ENCODE data around the gene SCN1B. TPM values are rescaled to one million over a fixed set of nuclear protein-coding genes. Genes with fewer than 3 reads are reported as not detected.
"Not testable (repeated sequence)": the region's sequence is repeated elsewhere in the genome, so short reads cannot be mapped to it uniquely, and the experiment has no call there.

The SCN1B gene
- total and polyA plus RNA-seq, 5 donors from 2014 or later = 0.08 to 2.0 (median 0.17) TPM; not detected in 1

GRCh38 chr19:35004517-35005255, 25.6 kb upstream of the SCN1B start:
- peaks cover 22% of the 10 kb centered on the region for H3K36me3 ChIP-seq (ENCODE audit: control insufficient read depth, insufficient read depth, low read length)
- H3K27me3 ChIP-seq (ENCODE audit: control insufficient read depth, insufficient read depth, low read length) = no peaks in the 10 kb centered on the region
- peaks cover 25% of the 10 kb centered on the region for H3K36me3 Mint-ChIP-seq
- ATAC-seq (ENCODE audit: low read depth in 2 of 2) = no peak
- no peaks in the 10 kb centered on the region for H3K27me3 Mint-ChIP-seq
- H3K4me3 Mint-ChIP-seq = peak overlapping the region in 3 of 4 donors; percentile 9 to 99 (median 82)
- H3K27ac ChIP-seq (ENCODE audit: insufficient read depth, low read length, poor library complexity, severe bottlenecking) = no peak overlapping the region
- peaks cover 0 to 64% (median 40%) of the 10 kb centered on the region in 4 donors for H3K4me1 Mint-ChIP-seq
- no peaks in the 10 kb centered on the region for H3K9me3 ChIP-seq (ENCODE audit: control insufficient read depth in 2 of 2, low read length in 2 of 2)
- no peak for DNase-seq
- H3K9me3 Mint-ChIP-seq = no peaks in the 10 kb centered on the region
- H3K4me3 ChIP-seq (ENCODE audit: low read depth, low read length) = no peak overlapping the region
- peak overlapping the region; percentile 82 to 95 (median 90) for H3K27ac Mint-ChIP-seq
- peaks cover 47% of the 10 kb centered on the region for H3K4me1 ChIP-seq (ENCODE audit: control insufficient read depth, insufficient read depth, low read length, poor library complexity, severe bottlenecking)

GRCh38 chr19:35005256-35005977, 24.9 kb upstream of the SCN1B start:
- Histone ChIP-seq H3K4me3 (ENCODE audit: low read depth, low read length) (no peak overlapping the region), H3K27ac (ENCODE audit: insufficient read depth, low read length, poor library complexity, severe bottlenecking) (no peak overlapping the region), H3K27me3 (ENCODE audit: control insufficient read depth, insufficient read depth, low read length) (no peaks in the 10 kb centered on the region), H3K4me1 (ENCODE audit: control insufficient read depth, insufficient read depth, low read length, poor library complexity, severe bottlenecking) (peaks cover 45% of the 10 kb centered on the region), H3K9me3 (ENCODE audit: control insufficient read depth in 2 of 2, low read length in 2 of 2) (no peaks in the 10 kb centered on the region), H3K36me3 (ENCODE audit: control insufficient read depth, insufficient read depth, low read length) (peaks cover 30% of the 10 kb centered on the region)
- no peak for ATAC-seq (ENCODE audit: low read depth in 2 of 2)
- peak overlapping the region in 1 of 4 donors; percentile 10 for H3K4me3 Mint-ChIP-seq
- H3K36me3 Mint-ChIP-seq = peaks cover 28% of the 10 kb centered on the region
- H3K27me3 Mint-ChIP-seq = no peaks in the 10 kb centered on the region
- H3K4me1 Mint-ChIP-seq = peaks cover 0 to 68% (median 42%) of the 10 kb centered on the region in 4 donors
- DNase-seq = no peak
- no peaks in the 10 kb centered on the region for H3K9me3 Mint-ChIP-seq
- peak overlapping the region; percentile 59 to 90 (median 82) for H3K27ac Mint-ChIP-seq

- peaks cover 0 to 72% (median 41%) of the 10 kb centered on the region in 4 donors for H3K4me1 Mint-ChIP-seq
- H3K27ac ChIP-seq (ENCODE audit: insufficient read depth, low read length, poor library complexity, severe bottlenecking); ATAC-seq (ENCODE audit: low read depth in 2 of 2); H3K4me3 ChIP-seq (ENCODE audit: low read depth, low read length); H3K9me3 Mint-ChIP-seq; H3K9me3 ChIP-seq (ENCODE audit: control insufficient read depth in 2 of 2, low read length in 2 of 2); H3K27me3 Mint-ChIP-seq; DNase-seq; H3K27me3 ChIP-seq (ENCODE audit: control insufficient read depth, insufficient read depth, low read length): not testable (repeated sequence)
- peaks cover 41% of the 10 kb centered on the region for H3K4me1 ChIP-seq (ENCODE audit: control insufficient read depth, insufficient read depth, low read length, poor library complexity, severe bottlenecking)
- peaks cover 34% of the 10 kb centered on the region for H3K36me3 ChIP-seq (ENCODE audit: control insufficient read depth, insufficient read depth, low read length)
- H3K4me3 Mint-ChIP-seq = peak overlapping the region in 2 of 4 donors; percentile 51 to 64
- peaks cover 29% of the 10 kb centered on the region for H3K36me3 Mint-ChIP-seq
- peak overlapping the region in 2 of 3 donors; percentile 73 to 90 for H3K27ac Mint-ChIP-seq
Observed at GRCh38 chr19:35006007-35006341, 24.3 kb upstream of the SCN1B start.

- Mint-ChIP-seq H3K4me1 (peaks cover 0 to 72% (median 41%) of the 10 kb centered on the region in 4 donors), H3K36me3 (peaks cover 26% of the 10 kb centered on the region), H3K4me3 (peak overlapping the region in 2 of 4 donors; percentile 64 to 69), H3K9me3 (no peaks in the 10 kb centered on the region), H3K27ac (peak overlapping the region; percentile 73 to 90 (median 87)), H3K27me3 (no peaks in the 10 kb centered on the region)
- no peak overlapping the region for H3K27ac ChIP-seq (ENCODE audit: insufficient read depth, low read length, poor library complexity, severe bottlenecking)
- H3K27me3 ChIP-seq (ENCODE audit: control insufficient read depth, insufficient read depth, low read length) = no peaks in the 10 kb centered on the region
- H3K36me3 ChIP-seq (ENCODE audit: control insufficient read depth, insufficient read depth, low read length) = peaks cover 39% of the 10 kb centered on the region
- no peak for DNase-seq
- no peak overlapping the region for H3K4me3 ChIP-seq (ENCODE audit: low read depth, low read length)
- no peak for ATAC-seq (ENCODE audit: low read depth in 2 of 2)
- peaks cover 41% of the 10 kb centered on the region for H3K4me1 ChIP-seq (ENCODE audit: control insufficient read depth, insufficient read depth, low read length, poor library complexity, severe bottlenecking)
- no peaks in the 10 kb centered on the region for H3K9me3 ChIP-seq (ENCODE audit: control insufficient read depth in 2 of 2, low read length in 2 of 2)
Observed at GRCh38 chr19:35006342-35006998, 23.8 kb upstream of the SCN1B start.

GRCh38 chr19:35006999-35007365, 23.3 kb upstream of the SCN1B start:
- peaks cover 43% of the 10 kb centered on the region for H3K36me3 ChIP-seq (ENCODE audit: control insufficient read depth, insufficient read depth, low read length)
- DNase-seq (no peak), ATAC-seq (ENCODE audit: low read depth in 2 of 2) (no peak)
- no peak overlapping the region for H3K27ac ChIP-seq (ENCODE audit: insufficient read depth, low read length, poor library complexity, severe bottlenecking)
- H3K4me3 ChIP-seq (ENCODE audit: low read depth, low read length) = no peak overlapping the region
- no peaks in the 10 kb centered on the region for H3K27me3 ChIP-seq (ENCODE audit: control insufficient read depth, insufficient read depth, low read length)
- no peaks in the 10 kb centered on the region for H3K9me3 ChIP-seq (ENCODE audit: control insufficient read depth in 2 of 2, low read length in 2 of 2)
- Mint-ChIP-seq H3K36me3 (peaks cover 26% of the 10 kb centered on the region), H3K9me3 (no peaks in the 10 kb centered on the region), H3K4me3 (peak overlapping the region in 1 of 4 donors; percentile 69), H3K4me1 (peaks cover 0 to 71% (median 42%) of the 10 kb centered on the region in 4 donors), H3K27me3 (no peaks in the 10 kb centered on the region), H3K27ac (peak overlapping the region; percentile 59 to 90 (median 87))
- peaks cover 41% of the 10 kb centered on the region for H3K4me1 ChIP-seq (ENCODE audit: control insufficient read depth, insufficient read depth, low read length, poor library complexity, severe bottlenecking)

GRCh38 chr19:35007427-35007826, 22.8 kb upstream of the SCN1B start:
- Histone ChIP-seq H3K4me1 (ENCODE audit: control insufficient read depth, insufficient read depth, low read length, poor library complexity, severe bottlenecking) (peaks cover 41% of the 10 kb centered on the region), H3K36me3 (ENCODE audit: control insufficient read depth, insufficient read depth, low read length) (peaks cover 43% of the 10 kb centered on the region)
- Mint-ChIP-seq H3K36me3 (peaks cover 28% of the 10 kb centered on the region), H3K4me1 (peaks cover 0 to 71% (median 42%) of the 10 kb centered on the region in 4 donors)
- not testable (repeated sequence) for H3K9me3 Mint-ChIP-seq; H3K4me3 ChIP-seq (ENCODE audit: low read depth, low read length); H3K27ac ChIP-seq (ENCODE audit: insufficient read depth, low read length, poor library complexity, severe bottlenecking); H3K27ac Mint-ChIP-seq; H3K9me3 ChIP-seq (ENCODE audit: control insufficient read depth in 2 of 2, low read length in 2 of 2); DNase-seq; ATAC-seq (ENCODE audit: low read depth in 2 of 2); H3K27me3 ChIP-seq (ENCODE audit: control insufficient read depth, insufficient read depth, low read length); H3K4me3 Mint-ChIP-seq; H3K27me3 Mint-ChIP-seq

- Mint-ChIP-seq H3K27ac (peak overlapping the region in 1 of 3 donors; percentile 38), H3K9me3 (no peaks in the 10 kb centered on the region), H3K4me3 (no peak overlapping the region), H3K27me3 (no peaks in the 10 kb centered on the region), H3K36me3 (peaks cover 30% of the 10 kb centered on the region), H3K4me1 (peaks cover 0 to 71% (median 42%) of the 10 kb centered on the region in 4 donors)
- H3K27me3 ChIP-seq (ENCODE audit: control insufficient read depth, insufficient read depth, low read length) = no peaks in the 10 kb centered on the region
- peaks cover 43% of the 10 kb centered on the region for H3K36me3 ChIP-seq (ENCODE audit: control insufficient read depth, insufficient read depth, low read length)
- DNase-seq (no peak), ATAC-seq (ENCODE audit: low read depth in 2 of 2) (no peak)
- peak overlapping the region; percentile 23 for H3K27ac ChIP-seq (ENCODE audit: insufficient read depth, low read length, poor library complexity, severe bottlenecking)
- peaks cover 41% of the 10 kb centered on the region for H3K4me1 ChIP-seq (ENCODE audit: control insufficient read depth, insufficient read depth, low read length, poor library complexity, severe bottlenecking)
- no peaks in the 10 kb centered on the region for H3K9me3 ChIP-seq (ENCODE audit: control insufficient read depth in 2 of 2, low read length in 2 of 2)
- no peak overlapping the region for H3K4me3 ChIP-seq (ENCODE audit: low read depth, low read length)
Observed at GRCh38 chr19:35008891-35009341, 21.4 kb upstream of the SCN1B start.

Measured in CD4-positive, CD25-positive, alpha-beta regulatory T cell (primary cell).